Measurements from ENCODE around the gene SMG6. TPM values are rescaled to one million over a fixed set of nuclear protein-coding genes. Genes with fewer than 3 reads are reported as not detected.

The SMG6 gene
- total and polyA plus RNA-seq, 2 of the 13 experiments (the other 11 are each of a cell fraction or from before 2014, with no cell fraction given), result 4.6 to 14.6 TPM

GRCh38 chr17:2041561-2042389 is 261.8 kb downstream of the SMG6 start, which contains the start of gene OVCA2 (continued):
- TF ChIP-seq KIAA2018 (CRISPR knock-in tag; IDR thresholded peaks at IDR 0.05; ENCODE audit: borderline replicate concordance) (no peak), SMAD1 (CRISPR knock-in tag; IDR thresholded peaks at IDR 0.05; ENCODE audit: borderline replicate concordance, low read depth) (no peak), ZFP82 (CRISPR knock-in tag; IDR thresholded peaks at IDR 0.05; ENCODE audit: borderline replicate concordance) (no peak), ZNF878 (CRISPR knock-in tag; IDR thresholded peaks at IDR 0.05) (0 out of 2 replicates have a peak, but pooled peaks have one; percentile 32), CSRNP1 (CRISPR knock-in tag; IDR thresholded peaks at IDR 0.05) (no peak), ZNF430 (CRISPR knock-in tag; IDR thresholded peaks at IDR 0.05) (peak; percentile 53; the same call in 1 of the 2 replicates), NCOA5 (CRISPR knock-in tag; IDR thresholded peaks at IDR 0.05) (no peak), ATAD3A (CRISPR knock-in tag; IDR thresholded peaks at IDR 0.05) (no peak), ZNF646 (CRISPR knock-in tag; IDR thresholded peaks at IDR 0.05) (no peak)

All from HepG2 (cell line).